HAP-1 (cell line): Measurements from ENCODE around the gene GGN.
"Not testable (repeated sequence)": the region's sequence is repeated elsewhere in the genome, so short reads cannot be mapped to it uniquely, and the experiment has no call there.

ENCODE experiments used
- DNase-seq, 2 experiments: peaks; one replicate each; pipeline ENCODE4 v3.0.0-alpha.2; 2016 to 2020; ENCODE audit warnings: low spot score in 2 of 2
- H3K27me3 ChIP-seq: fragments of 250-450 bp; sonication (Bioruptor Pico); 2 replicates; pipeline ENCODE4 v1.5.1; 2020; ENCODE audit warnings: low read depth, mild to moderate bottlenecking, moderate library complexity
- H3K36me3 ChIP-seq: fragments of 250-450 bp; sonication (Bioruptor Pico); replicated peaks from 2 replicates; pipeline ENCODE4 v1.5.1; 2020; ENCODE audit warnings: mild to moderate bottlenecking
- H3K4me1 ChIP-seq: fragments of 250-450 bp; sonication (Bioruptor Pico); 2 replicates; pipeline ENCODE4 v1.5.1; 2020; ENCODE audit warnings: mild to moderate bottlenecking
- H3K4me3 ChIP-seq: fragments of 250-450 bp; sonication (Bioruptor Pico); 2 replicates; pipeline ENCODE4 v1.5.1; 2020; ENCODE audit warnings: mild to moderate bottlenecking, moderate library complexity
- H3K9me3 ChIP-seq: fragments of 250-450 bp; sonication (Bioruptor Pico); 2 replicates; pipeline ENCODE4 v1.5.1; 2020; ENCODE audit warnings: mild to moderate bottlenecking, moderate library complexity
- in situ Hi-C: fragments of 300-500 bp; cut with MboI; formaldehyde crosslinking; loops from 3 replicates; pipeline ENCODE4 v1.14.3; 2020; ENCODE audit warnings: low sequenced_read_pairs, inconsistent platforms, mixed read lengths

The GGN gene

DNA sequence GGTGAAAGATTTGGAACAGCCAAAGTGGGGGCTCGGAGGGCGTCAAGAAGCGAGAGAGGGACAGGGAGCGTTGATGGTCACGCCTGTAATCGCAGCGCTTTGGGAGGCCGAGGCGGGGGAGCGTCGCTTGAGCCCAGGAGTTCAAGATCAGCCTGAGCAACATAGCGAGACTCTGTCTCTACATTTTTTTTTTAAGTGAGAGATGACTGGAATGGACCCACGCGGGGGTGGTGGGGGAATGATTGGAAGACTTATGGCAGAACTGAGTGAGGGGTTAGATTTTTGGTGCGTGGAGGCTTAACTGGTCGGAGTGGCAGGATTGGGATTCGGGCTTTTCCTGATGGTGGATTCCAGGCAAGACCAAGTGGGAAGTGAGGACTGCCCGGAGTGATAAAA, 12.7 kb downstream of the GGN start:
- no peak for DNase-seq
- Histone ChIP-seq H3K4me1 (peaks cover 3% of the 10 kb centered on the region), H3K27me3 (no peaks in the 10 kb centered on the region), H3K36me3 (peaks cover 35% of the 10 kb centered on the region), H3K9me3 (no peaks in the 10 kb centered on the region), H3K4me3 (peak overlapping the region; percentile 96)
- in situ Hi-C loops: no loop called here

DNA sequence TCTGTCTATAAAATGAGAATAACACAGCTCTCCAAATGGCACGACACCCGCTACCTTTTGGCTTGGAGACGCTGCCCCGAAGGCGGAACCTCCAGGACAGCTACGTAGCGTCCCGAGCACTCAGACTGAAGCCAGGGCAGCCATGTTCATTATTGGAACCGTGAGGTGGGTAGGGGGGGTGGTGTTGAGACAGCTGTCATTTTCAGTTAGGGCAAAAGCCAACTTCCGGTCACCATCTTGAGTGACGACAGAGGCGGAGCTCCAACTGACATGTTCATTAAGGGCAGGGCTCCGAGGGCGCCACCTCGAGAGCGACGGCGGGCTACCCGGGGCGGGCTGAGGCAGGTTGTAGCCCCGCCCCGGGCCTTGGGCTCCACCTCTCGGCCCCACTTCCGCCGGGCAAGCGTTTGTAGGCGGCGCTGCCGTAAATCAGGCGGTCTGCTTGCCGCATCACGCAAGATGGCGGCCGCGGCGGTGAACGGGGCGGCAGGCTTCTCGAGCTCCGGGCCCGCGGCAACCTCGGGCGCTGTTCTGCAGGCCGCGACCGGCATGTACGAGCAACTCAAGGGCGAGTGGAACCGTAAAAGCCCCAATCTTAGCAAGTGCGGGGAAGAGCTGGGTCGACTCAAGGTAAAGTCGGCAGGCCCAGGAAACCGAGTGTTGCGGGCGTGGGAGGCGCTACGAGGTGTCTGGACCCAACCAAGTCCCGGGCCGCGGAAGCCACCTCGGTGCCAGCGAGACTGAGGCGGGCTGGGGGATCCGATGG, 13.3 kb downstream of the GGN start, which contains the start of gene PSMD8:
TSS of gene PSMD8 (plus strand) at position 240 of the 766 bp plus-strand sequence. CDS start at position 271, 31 bp downstream.
- Histone ChIP-seq H3K27me3 (no peaks in the 10 kb centered on the region), H3K4me3 (peak within 1 kb of the TSS; percentile 96), H3K9me3 (no peaks in the 10 kb centered on the region), H3K4me1 (peaks cover 3% of the 10 kb centered on the region), H3K36me3 (peaks cover 29% of the 10 kb centered on the region)
- in situ Hi-C loops: no loop called here
- peak; percentile 98 to 99 for DNase-seq

DNA sequence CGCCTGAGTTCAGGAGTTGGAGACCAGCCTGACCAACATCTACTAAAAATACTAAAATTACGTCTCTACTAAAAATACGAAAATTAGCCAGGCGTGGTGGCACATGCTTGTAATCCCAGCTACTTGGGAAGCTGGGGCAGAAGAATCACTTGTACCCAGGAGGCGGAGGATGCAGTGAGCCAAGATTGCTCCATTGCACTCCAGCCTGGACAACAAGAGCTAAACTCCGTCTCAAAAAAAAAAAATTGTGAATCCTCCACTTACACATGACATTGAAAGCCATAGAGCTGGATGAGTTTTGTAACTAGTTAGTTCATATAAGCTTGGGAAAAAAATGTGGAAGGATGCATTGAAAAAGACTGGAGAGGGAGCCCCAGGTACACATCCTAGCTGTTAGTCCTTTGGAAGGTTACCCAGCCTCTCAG, 13.9 kb downstream of the GGN start:
- no peak for DNase-seq
- Histone ChIP-seq H3K4me1 (peaks cover 3% of the 10 kb centered on the region), H3K9me3 (no peaks in the 10 kb centered on the region), H3K4me3 (peak overlapping the region; percentile 96), H3K27me3 (no peaks in the 10 kb centered on the region), H3K36me3 (peaks cover 23% of the 10 kb centered on the region)
- in situ Hi-C loops: no loop called here

DNA sequence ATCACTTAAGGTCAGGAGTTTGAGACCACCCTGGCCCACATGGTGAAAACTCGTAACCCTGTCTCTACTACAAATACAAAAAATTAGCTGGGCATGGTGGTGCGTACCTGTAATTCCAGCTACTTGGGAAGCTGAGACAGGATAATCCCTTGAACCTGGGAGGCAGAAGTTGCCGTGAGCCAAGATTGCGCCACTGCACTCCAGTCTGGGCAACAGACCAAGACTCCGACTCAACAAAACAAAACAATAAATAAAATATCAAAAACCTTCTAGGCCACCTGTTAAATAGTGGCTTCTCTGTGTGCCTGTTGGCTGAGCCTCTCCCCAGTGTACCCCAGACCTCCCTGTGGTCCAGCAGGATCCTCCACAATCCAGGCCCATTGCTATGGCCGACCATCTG, 16.8 kb downstream of the GGN start:
- Histone ChIP-seq H3K4me1 (peaks cover 1% of the 10 kb centered on the region), H3K27me3 (no peaks in the 10 kb centered on the region), H3K4me3 (no peak overlapping the region), H3K36me3 (peaks cover 1% of the 10 kb centered on the region), H3K9me3 (no peaks in the 10 kb centered on the region)
- no peak for DNase-seq
- in situ Hi-C loops: no loop called here

DNA sequence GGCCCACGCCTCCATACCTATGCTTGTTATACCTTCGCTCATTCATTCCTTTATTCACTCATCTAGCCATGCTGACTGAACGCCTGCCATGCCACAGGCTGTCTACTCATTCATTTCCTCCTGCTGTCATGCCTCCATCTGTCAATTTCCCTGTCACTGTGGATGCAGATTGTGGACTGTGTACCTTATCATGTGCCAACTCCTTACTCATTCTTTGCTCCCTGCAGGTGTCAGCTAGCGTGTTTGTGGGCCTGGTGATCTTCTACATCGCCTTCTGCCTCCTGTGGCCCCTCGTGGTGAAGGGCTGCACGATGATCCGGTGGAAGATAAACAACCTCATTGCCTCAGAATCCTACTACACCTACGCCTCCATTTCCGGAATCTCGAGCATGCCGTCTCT, 17.5 kb downstream of the GGN start:
- no peaks in the 10 kb centered on the region for H3K27me3 ChIP-seq
- no peak overlapping the region for H3K4me3 ChIP-seq
- in situ Hi-C loops: no loop called here
- no peaks in the 10 kb centered on the region; the same call in 1 of the 2 replicates for H3K4me1 ChIP-seq
- DNase-seq: no peak
- no peaks in the 10 kb centered on the region for H3K36me3 ChIP-seq
- no peaks in the 10 kb centered on the region for H3K9me3 ChIP-seq

DNA sequence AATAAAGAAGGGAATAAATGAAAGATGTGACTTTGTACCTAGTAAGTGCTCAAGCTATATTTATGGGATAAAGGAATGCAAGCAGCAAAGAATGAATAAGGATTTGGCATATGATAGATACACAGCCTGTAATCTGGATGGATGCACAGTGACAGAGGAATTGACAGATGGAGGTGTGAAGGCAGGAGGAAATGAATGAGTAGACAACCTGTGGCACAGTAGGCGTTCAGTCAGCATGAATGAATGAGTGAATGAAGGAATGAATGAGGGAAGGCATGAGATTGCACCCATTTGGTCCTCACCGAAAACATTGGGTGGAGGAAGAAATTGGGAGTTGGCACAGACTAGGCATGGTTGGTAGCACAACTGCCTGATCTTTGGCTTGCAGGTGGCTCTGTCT, 18.2 kb downstream of the GGN start:
- H3K27me3 ChIP-seq: no peaks in the 10 kb centered on the region
- no peaks in the 10 kb centered on the region for H3K36me3 ChIP-seq
- peaks cover 3% of the 10 kb centered on the region for H3K9me3 ChIP-seq
- DNase-seq: no peak
- in situ Hi-C loops: no loop called here
- H3K4me1 ChIP-seq: no peaks in the 10 kb centered on the region; the same call in 1 of the 2 replicates
- no peak overlapping the region for H3K4me3 ChIP-seq

DNA sequence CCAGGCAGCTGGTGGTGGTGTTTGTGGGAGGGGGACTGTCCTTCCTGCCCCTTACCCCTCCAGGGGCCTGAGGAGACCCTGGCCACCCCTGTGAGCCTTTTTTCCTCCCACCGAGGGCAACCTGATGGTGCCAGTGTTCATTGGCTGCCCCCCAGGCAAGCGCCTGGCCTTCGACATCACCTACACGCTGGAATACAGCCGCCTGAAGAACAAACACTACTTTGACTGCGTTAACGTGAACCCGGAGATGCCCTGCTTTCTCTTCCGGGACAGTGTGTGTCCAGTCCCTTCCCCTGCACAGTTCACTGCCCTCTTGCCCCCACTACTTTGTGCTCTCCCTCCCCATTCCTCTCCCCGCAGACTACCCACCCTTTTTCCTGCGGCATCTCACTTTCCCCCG, 20.8 kb downstream of the GGN start:
- in situ Hi-C loops: no loop called here
- no peak overlapping the region for H3K4me3 ChIP-seq
- no peak for DNase-seq

DNA sequence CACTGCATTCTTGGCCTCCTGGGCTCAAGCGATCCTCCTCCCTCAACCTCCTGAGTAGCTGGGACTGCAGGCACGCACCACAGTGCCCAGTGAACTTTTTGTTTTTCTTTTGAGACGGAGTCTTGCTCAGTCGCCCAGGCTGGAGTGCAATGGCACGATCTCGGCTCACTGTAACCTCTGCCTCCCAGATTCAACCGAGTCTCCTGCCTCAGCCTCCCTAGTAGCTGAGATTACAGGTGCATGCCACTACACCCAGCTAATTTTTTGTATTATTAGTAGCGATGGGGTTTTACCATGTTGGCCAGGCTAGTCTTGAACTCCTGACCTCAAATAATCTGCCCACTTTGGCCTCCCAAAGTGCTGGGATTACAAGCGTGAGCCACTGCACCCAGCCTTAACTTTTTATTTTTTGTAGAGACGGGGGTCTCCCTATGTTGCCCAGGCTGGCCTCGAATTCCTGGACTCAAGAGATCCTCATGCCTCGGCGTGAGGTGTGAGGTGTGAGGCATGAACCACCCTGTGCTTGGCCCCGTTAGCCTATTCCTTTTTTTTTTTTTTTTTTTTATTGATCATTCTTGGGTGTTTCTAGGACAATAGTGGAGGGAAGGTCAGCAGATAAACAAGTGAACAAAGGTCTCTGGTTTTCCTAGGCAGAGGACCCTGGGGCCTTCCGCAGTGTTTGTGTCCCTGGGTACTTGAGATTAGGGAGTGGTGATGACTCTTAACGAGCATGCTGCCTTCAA, 24.7 kb downstream of the GGN start:
- H3K4me1 ChIP-seq: peaks cover 11% of the 10 kb centered on the region
- H3K4me3 ChIP-seq, in situ Hi-C loops, H3K9me3 ChIP-seq, DNase-seq, H3K36me3 ChIP-seq, H3K27me3 ChIP-seq: not testable (repeated sequence)

More for the DNA sequence above, 20.8 kb downstream of the GGN start:
- Histone ChIP-seq H3K27me3 (no peaks in the 10 kb centered on the region), H3K36me3 (no peaks in the 10 kb centered on the region), H3K4me1 (peaks cover 5% of the 10 kb centered on the region), H3K9me3 (peaks cover 4% of the 10 kb centered on the region)

DNA sequence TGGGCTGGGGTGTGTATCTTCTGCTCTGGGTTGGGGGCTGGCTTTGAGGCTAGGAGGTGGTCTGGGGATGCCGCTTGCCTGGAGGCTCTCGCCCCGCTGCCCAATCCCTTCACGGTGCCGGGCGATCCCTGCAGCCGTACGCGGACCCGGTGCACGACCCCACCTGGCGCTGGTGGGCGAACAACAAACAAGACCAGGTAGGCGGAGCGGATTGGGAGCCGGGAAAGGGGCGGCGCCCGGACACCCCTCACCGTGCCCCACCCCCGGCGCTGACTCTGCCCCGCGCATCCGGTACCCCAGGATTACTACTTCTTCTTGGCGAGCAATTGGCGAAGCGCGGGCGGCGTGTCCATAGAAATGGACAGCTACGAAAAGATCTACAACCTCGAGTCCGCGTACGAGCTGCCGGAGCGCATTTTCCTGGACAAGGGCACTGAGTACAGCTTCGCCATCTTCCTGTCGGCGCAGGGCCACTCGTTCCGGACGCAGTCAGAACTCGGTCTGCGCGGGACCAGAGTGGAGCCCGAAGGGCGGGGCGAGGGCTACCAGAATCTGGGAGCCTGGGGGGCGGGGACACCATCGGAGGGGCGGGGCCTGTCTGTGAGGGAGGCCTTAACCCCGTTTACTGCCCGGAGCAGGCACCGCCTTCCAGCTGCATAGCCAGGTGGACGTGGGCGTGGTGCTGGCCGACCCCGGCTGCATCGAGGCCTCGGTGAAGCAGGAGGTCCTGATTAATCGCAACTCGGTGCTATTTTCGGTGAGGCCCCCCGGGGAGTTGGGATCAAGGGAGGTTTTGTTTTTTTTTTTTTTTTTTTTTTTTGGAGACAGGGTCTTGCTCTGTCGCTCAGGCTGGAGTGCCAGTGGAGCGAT, 25.5 kb downstream of the GGN start:
- in situ Hi-C loops: no loop called here
- peaks cover 11% of the 10 kb centered on the region for H3K4me1 ChIP-seq
- peak overlapping the region; percentile 40 for H3K4me3 ChIP-seq
- H3K9me3 ChIP-seq: peaks cover 4% of the 10 kb centered on the region
- peaks cover 9% of the 10 kb centered on the region; the same call in 1 of the 2 replicates for H3K27me3 ChIP-seq
- peak; percentile 74 to 96 for DNase-seq
- no peaks in the 10 kb centered on the region for H3K36me3 ChIP-seq

DNA sequence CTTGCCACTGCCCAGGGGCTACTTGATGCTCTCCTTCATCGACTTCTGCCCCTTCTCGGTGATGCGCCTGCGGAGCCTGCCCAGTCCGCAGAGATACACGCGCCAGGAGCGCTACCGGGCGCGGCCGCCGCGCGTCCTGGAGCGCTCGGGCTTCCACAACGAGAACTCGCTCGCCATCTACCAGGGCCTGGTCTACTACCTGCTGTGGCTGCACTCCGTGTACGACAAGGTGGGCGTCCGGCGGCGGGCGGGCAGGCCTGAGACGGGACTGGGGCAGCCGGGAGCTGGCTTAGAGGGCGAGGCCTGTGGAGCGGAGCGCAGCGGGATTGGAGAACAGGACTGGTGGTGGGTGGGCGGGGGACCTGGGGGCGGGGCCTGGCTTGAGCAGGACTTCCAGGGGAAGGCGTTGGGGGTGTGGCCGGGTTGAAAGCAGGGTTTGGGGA, 26.2 kb downstream of the GGN start:
- Histone ChIP-seq H3K27me3 (peaks cover 9% of the 10 kb centered on the region; the same call in 1 of the 2 replicates), H3K4me3 (peak overlapping the region; percentile 40), H3K36me3 (no peaks in the 10 kb centered on the region), H3K9me3 (peaks cover 4% of the 10 kb centered on the region), H3K4me1 (peaks cover 11% of the 10 kb centered on the region)
- DNase-seq: peak; percentile 90 to 97
- in situ Hi-C loops: no loop called here

DNA sequence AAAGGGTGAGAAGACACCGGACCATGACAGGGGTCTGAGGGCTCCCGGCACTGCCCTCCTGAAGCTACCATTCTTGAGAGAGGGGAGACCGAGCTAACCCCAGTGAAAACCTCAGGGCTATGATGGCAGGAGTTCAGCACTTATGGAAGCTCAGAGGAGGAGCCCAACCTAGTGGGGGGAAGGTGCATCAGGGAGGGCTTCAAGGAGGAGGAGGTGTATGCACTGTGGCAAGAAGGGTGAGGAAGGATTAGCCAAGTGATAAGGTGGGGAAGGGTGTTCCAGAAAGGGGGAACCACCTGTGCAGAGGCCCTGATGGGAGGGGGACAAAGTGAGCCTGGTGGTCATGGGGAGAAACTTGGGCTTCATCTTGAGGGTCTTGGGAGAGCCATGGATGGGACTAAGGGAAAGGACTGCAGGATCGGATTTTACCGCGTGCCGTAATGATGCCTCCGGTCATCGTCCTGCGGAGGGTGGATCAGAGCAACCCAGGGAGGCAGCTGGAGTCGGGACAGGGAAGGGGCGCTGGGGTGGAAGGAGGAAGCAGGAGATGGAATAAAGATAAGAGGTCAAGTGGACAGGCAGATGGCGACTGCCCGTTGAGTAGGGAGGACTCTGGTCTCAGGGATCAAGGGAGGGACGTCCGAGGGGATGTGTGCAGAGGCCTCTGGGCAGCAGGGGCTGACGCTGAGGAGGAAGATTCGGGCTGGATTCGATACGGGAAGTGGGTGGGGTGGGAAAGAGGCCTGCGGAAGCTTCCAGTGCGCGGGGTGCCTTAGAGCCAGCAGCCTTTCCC, 26.8 kb downstream of the GGN start:
- DNase-seq: no peak
- in situ Hi-C loops: no loop called here
- Histone ChIP-seq H3K4me1 (peaks cover 11% of the 10 kb centered on the region), H3K4me3 (peak overlapping the region; percentile 40), H3K9me3 (peaks cover 4% of the 10 kb centered on the region), H3K27me3 (peaks cover 9% of the 10 kb centered on the region; the same call in 1 of the 2 replicates), H3K36me3 (no peaks in the 10 kb centered on the region)

DNA sequence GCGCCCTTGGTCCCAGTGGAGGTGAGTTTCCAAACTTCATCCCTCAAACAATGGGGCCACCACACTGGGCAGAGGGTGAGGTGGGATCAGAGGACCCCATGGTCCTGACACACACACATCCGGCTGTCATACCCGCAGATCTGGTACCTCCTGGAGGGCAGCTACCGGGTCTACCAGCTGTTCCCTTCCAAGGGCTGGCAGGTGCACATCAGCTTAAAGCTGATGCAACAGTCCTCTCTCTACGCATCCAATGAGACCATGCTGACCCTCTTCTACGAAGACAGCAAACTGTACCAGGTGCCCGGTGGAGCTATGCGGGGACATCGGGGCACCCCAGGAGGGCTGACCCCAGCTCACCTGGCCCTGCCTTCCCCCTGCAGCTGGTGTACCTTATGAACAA, 27.5 kb downstream of the GGN start:
- in situ Hi-C loops: no loop called here
- no peak for DNase-seq
- peaks cover 9% of the 10 kb centered on the region; the same call in 1 of the 2 replicates for H3K27me3 ChIP-seq
- H3K9me3 ChIP-seq: peaks cover 4% of the 10 kb centered on the region
- no peak overlapping the region for H3K4me3 ChIP-seq
- peaks cover 11% of the 10 kb centered on the region for H3K4me1 ChIP-seq
- H3K36me3 ChIP-seq: no peaks in the 10 kb centered on the region
